AG20443 (cell line): ENCODE measurements around the gene GHRL.
A peak's percentile ranks its signal among the peaks of the same experiment; 100 is the strongest.

Experiments
- DNase-seq: peaks from one replicate; pipeline ENCODE4 v3.0.0; 2012; ENCODE audit warnings: low spot score, mixed read lengths

GHRL gene

GRCh38 chr3:10327592-10327991, 34.8 kb upstream of the GHRL start:
- DNase-seq = no peak

- no peak for DNase-seq
Measured at GRCh38 chr3:10322352-10322710, 29.6 kb upstream of the GHRL start.

- DNase-seq = no peak
Measured at GRCh38 chr3:10321630-10322351, 29.0 kb upstream of the GHRL start.

- DNase-seq = no peak
Measured at GRCh38 chr3:10320320-10320677, 27.6 kb upstream of the GHRL start.

- DNase-seq = no peak
Measured at GRCh38 chr3:10319804-10320203, 27.1 kb upstream of the GHRL start.

- DNase-seq = no peak
Measured at GRCh38 chr3:10319251-10319650, 26.5 kb upstream of the GHRL start.

GRCh38 chr3:10317961-10318350, 25.2 kb upstream of the GHRL start:
- DNase-seq = no peak

- no peak for DNase-seq
Measured at GRCh38 chr3:10317311-10317960, 24.7 kb upstream of the GHRL start.

- no peak for DNase-seq
Measured at GRCh38 chr3:10315771-10316344, 23.1 kb upstream of the GHRL start.

GRCh38 chr3:10315101-10315500, 22.4 kb upstream of the GHRL start:
- no peak for DNase-seq

GRCh38 chr3:10312861-10313260, 20.1 kb upstream of the GHRL start:
- DNase-seq = peak; percentile 20

GRCh38 chr3:10312391-10312790, 19.6 kb upstream of the GHRL start:
- peak; percentile 4 for DNase-seq

- DNase-seq = no peak
Measured at GRCh38 chr3:10311710-10312109, 19.0 kb upstream of the GHRL start.

GRCh38 chr3:10310578-10310977, 17.8 kb upstream of the GHRL start:
- DNase-seq = no peak

- no peak for DNase-seq
Measured at GRCh38 chr3:10309736-10310135, 17.0 kb upstream of the GHRL start.

- DNase-seq = no peak
Measured at GRCh38 chr3:10308678-10309077, 15.9 kb upstream of the GHRL start.

GRCh38 chr3:10306156-10306555, 13.4 kb upstream of the GHRL start:
- no peak for DNase-seq

GRCh38 chr3:10305331-10305902, 12.7 kb upstream of the GHRL start:
- no peak for DNase-seq

GRCh38 chr3:10304905-10305304, 12.2 kb upstream of the GHRL start:
- DNase-seq = no peak

GRCh38 chr3:10303785-10304184, 11.0 kb upstream of the GHRL start:
- DNase-seq = no peak

GRCh38 chr3:10303105-10303504, 10.4 kb upstream of the GHRL start:
- DNase-seq = no peak

- DNase-seq = no peak
Measured at GRCh38 chr3:10300087-10300486, 7.3 kb upstream of the GHRL start.

- DNase-seq = no peak
Measured at GRCh38 chr3:10299679-10300078, 6.9 kb upstream of the GHRL start.
